Kidney (tissue), 14 donors: ENCODE data around the gene IMMP2L. TPM values are rescaled to one million over a fixed set of nuclear protein-coding genes. Genes with fewer than 3 reads are reported as not detected.

ENCODE experiments used
- DNase-seq, 5 donors: peaks; one replicate each; pipeline ENCODE4 v3.0.0-alpha.2; 2013 to 2020
- FAIRE-seq: peaks from 2 replicates; lab custom pipeline; 2012; peaks lifted over from hg19 to GRCh38; lab: Jason Lieb, UNC
- H3K27ac ChIP-seq, 2 donors: one replicate each; pipeline ENCODE4 v1.7.0; 2013; ENCODE audit warnings: low read depth in 2 of 2, low read length in 2 of 2, inconsistent platforms in 1 of 2
- H3K27me3 ChIP-seq: one replicate; pipeline ENCODE4 v1.7.1; 2013; ENCODE audit warnings: low read length, inconsistent platforms; ENCODE audit not compliant: control insufficient read depth, insufficient read depth
- H3K36me3 ChIP-seq, 3 donors: one replicate each; pipeline versions ENCODE4 v1.7.0 to v1.7.1; 2013; ENCODE audit warnings: low read length in 3 of 3, control low read depth in 1 of 3, inconsistent platforms in 1 of 3; ENCODE audit not compliant: insufficient read depth in 3 of 3, control insufficient read depth in 2 of 3
- H3K4me1 ChIP-seq, 3 donors: one replicate each; pipeline versions ENCODE4 v1.7.0 to v1.7.1; 2013; ENCODE audit warnings: low read length in 3 of 3, inconsistent platforms in 1 of 3, low read depth in 1 of 3; ENCODE audit not compliant: control insufficient read depth in 2 of 3, insufficient read depth in 2 of 3
- H3K4me3 ChIP-seq, 3 donors: one replicate each; pipeline versions ENCODE4 v1.7.0 to v1.8.1; 2013; ENCODE audit warnings: low read length in 3 of 3, control low read depth in 1 of 3, inconsistent platforms in 1 of 3
- H3K9ac ChIP-seq, 3 donors: one replicate each; pipeline versions ENCODE4 v1.7.0 to v1.7.1; 2013; ENCODE audit warnings: low read length in 3 of 3, control low read depth in 1 of 3, inconsistent platforms in 1 of 3
- H3K9me3 ChIP-seq, 3 donors: one replicate each; pipeline versions ENCODE4 v1.7.0 to v1.7.1; 2013; ENCODE audit warnings: low read length in 3 of 3, control low read depth in 1 of 3, inconsistent platforms in 1 of 3; ENCODE audit not compliant: control insufficient read depth in 2 of 3, insufficient read depth in 1 of 3
- intact Hi-C: fragments of 100-400 bp; cut with DNase I; formaldehyde crosslinking; loops from one replicate; pipeline ENCODE4 v1.11.1; 2022
- polyA plus RNA-seq: library from polyadenylated mRNA; stranded (reverse); fragments of 350-450 nt; fragmentation: Illumina TruSeq; extraction: RNeasy Lipid Tissue Mini Kit (QIAGEN cat#74804); gene quantifications from one replicate; pipeline ENCODE4 v1.2.3, GENCODE V29; 2014; ENCODE audit warnings: low read depth, low replicate concordance; ENCODE audit not compliant: insufficient read depth
- total RNA-seq: library from RNA; stranded (reverse); fragmentation: NEBNext Ultra II Directional; extraction: Animal tissue kit (Norgen Biotek cat#: 25700); gene quantifications from one replicate; pipeline ENCODE4 v1.2.1, GENCODE V29; 2021
- TF ChIP-seq, protein P1 (sequence below): IDR thresholded peaks from 3 replicates; pipeline ENCODE4 v1.5.1; 2012; ENCODE audit warnings: mild to moderate bottlenecking, moderate library complexity, borderline replicate concordance; ENCODE audit not compliant: insufficient read depth; ENCODE audit errors: extremely low read depth
- donor health status: control.
- donor health status: control.
- donor health status: control.
- donor health status: control.
- donor health status: control.
- donor health status: DM: yes; HTN: yes; CAD: no.
- donor health status: Normal renal cell carcinoma (clear cell type).

The IMMP2L gene
- total and polyA plus RNA-seq, 2 donors from 2014 or later: 46.4 to 52.1 TPM

DNA sequence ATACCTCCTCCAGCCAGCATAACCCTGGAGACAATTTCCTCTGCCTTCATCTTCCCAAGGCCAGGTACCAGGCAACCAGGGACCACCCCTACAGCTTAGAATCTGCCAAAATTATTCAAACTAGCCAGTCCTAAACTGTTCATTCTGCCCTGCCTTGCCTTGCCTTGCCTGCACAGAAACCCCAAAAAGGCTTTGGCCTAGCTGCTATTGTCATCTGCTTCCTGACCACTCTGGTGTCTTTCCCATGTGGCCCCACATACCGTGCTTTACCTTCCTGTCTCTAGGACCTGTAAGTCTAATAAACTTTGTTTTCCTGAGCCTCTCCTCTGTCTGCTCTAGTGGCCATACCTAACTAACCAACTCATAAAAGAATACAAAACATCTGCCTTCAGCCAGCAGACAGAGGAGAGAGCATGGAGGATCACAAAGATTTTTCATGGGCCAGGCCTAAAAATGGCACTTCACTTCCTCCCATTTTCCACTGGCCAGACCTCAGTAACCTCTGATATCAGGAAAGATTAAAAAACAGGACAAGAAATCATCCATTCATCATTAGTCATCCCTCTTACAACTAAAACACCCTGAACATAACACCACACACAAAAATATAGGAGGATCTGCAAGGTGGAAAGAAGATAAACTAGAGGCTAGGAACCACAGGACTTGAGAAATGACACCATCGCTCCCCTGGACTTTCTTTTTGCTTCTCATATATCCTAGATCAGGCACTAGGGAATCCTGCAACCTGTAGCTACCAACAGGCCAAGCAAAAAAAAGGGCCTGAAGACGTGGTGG is 51.5 kb downstream of the IMMP2L start:
- H3K4me1 ChIP-seq: no peaks in the 10 kb centered on the region
- H3K27ac ChIP-seq: no peak overlapping the region
- no peak overlapping the region for H3K4me3 ChIP-seq
- H3K27me3 ChIP-seq: no peaks in the 10 kb centered on the region
- intact Hi-C loops: no loop called here
- TF ChIP-seq, protein P1, sequence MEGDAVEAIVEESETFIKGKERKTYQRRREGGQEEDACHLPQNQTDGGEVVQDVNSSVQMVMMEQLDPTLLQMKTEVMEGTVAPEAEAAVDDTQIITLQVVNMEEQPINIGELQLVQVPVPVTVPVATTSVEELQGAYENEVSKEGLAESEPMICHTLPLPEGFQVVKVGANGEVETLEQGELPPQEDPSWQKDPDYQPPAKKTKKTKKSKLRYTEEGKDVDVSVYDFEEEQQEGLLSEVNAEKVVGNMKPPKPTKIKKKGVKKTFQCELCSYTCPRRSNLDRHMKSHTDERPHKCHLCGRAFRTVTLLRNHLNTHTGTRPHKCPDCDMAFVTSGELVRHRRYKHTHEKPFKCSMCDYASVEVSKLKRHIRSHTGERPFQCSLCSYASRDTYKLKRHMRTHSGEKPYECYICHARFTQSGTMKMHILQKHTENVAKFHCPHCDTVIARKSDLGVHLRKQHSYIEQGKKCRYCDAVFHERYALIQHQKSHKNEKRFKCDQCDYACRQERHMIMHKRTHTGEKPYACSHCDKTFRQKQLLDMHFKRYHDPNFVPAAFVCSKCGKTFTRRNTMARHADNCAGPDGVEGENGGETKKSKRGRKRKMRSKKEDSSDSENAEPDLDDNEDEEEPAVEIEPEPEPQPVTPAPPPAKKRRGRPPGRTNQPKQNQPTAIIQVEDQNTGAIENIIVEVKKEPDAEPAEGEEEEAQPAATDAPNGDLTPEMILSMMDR: no peak
- H3K9me3 ChIP-seq: no peaks in the 10 kb centered on the region
- H3K36me3 ChIP-seq: no peaks in the 10 kb centered on the region
- DNase-seq (no peak), FAIRE-seq (no peak)
- H3K9ac ChIP-seq: no peak overlapping the region

DNA sequence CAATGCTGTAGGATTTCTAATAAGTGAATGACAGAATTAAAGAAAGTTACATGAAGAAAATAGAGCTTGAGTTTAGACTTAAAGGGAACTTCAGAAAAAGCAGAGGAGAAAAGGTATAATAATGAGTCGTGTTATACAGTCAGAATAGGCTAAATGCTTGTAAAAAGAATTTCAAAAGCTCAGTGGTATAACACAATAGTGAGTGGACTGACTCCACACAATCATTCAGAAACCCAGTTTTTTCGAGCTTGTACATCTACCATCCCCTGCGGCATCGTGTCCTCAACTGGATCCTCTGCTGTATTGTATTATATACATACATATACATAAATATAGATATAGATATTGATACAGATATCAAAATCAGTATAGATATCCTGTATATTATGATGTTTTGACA is 52.2 kb downstream of the IMMP2L start:
- Histone ChIP-seq H3K36me3 (no peaks in the 10 kb centered on the region), H3K4me1 (no peaks in the 10 kb centered on the region), H3K27ac (no peak overlapping the region), H3K27me3 (no peaks in the 10 kb centered on the region), H3K9ac (no peak overlapping the region), H3K4me3 (no peak overlapping the region), H3K9me3 (no peaks in the 10 kb centered on the region)
- intact Hi-C loops: no loop called here
- FAIRE-seq (no peak), DNase-seq (no peak)
- TF ChIP-seq, protein P1: no peak

DNA sequence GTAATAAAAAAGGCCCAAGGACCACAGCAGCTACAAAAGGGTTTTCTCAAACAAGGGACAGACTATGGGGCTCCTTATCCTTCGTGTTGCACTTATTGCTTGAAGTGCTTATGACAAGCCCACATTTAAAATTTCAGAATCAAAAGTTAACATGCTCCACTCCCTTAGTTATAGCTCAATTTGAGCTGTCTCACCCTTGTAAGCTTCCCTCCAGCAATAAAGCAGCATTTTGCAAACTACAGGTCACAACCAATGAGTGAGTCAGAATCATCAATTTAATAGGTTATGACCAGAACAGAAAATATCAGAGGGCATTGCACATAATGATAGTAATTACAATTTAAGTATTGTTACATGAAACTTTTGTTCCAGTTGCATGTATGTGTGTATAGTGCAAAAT is 53.0 kb downstream of the IMMP2L start:
- Histone ChIP-seq H3K9me3 (no peaks in the 10 kb centered on the region), H3K27me3 (no peaks in the 10 kb centered on the region), H3K36me3 (no peaks in the 10 kb centered on the region), H3K9ac (no peak overlapping the region), H3K27ac (no peak overlapping the region), H3K4me1 (no peaks in the 10 kb centered on the region), H3K4me3 (no peak overlapping the region)
- intact Hi-C loops: no loop called here
- FAIRE-seq (no peak), DNase-seq (no peak)
- TF ChIP-seq, protein P1: no peak
